ENCODE results near the gene ABCB1. TPM values are rescaled to one million over a fixed set of nuclear protein-coding genes. Genes with fewer than 3 reads are reported as not detected.

The ABCB1 gene
- total and polyA plus RNA-seq, 2 experiments from 2014 or later: 0.53 to 0.80 TPM

DNA sequence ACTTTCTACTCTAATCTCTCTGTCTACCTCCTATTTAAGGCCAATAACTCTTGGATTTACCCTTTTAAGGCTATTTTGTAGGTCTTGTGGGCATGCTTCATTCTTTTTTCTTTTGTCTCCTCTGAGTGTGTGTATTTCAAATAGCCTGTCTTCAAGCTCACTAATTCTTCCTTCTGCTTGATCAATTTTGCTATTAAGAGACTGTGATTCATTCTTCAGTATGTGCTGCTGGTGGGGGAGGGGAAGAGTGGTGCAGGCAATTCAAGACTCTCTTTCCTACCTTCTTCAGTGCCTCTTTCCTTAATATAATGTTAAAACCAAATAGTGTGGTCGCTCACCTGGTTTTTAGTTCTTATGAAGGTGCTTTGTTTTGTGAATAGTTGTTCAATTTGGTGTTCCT lies 20.0 kb downstream of the ABCB1 start:
- Histone ChIP-seq H3K36me3 (ENCODE audit: insufficient read depth) (no peaks in the 10 kb centered on the region), H2AFZ (peak overlapping the region; percentile 61; the same call in 1 of the 2 replicates), H3K4me1 (ENCODE audit: insufficient read depth) (no peaks in the 10 kb centered on the region), H3K9me2 (ENCODE audit: insufficient read depth) (no peaks in the 10 kb centered on the region), H3K79me2 (replicated peaks; ENCODE audit: insufficient read depth) (no peaks in the 10 kb centered on the region), H3F3A (replicated peaks; ENCODE audit: low read depth) (no peaks in the 10 kb centered on the region), H3K4me3 (no peak overlapping the region), H3K27me3 (ENCODE audit: insufficient read depth) (no peaks in the 10 kb centered on the region), H4K20me1 (replicated peaks; ENCODE audit: insufficient read depth) (no peaks in the 10 kb centered on the region), H3K4me2 (no peak overlapping the region), H3K27ac (ENCODE audit: low read depth) (no peak overlapping the region)
- no peaks in the 10 kb centered on the region for H3K9me3 Mint-ChIP-seq
- no peak for DNase-seq (ENCODE audit: low spot score)
- no peak overlapping the region; the same call in 1 of the 2 replicates for H3K27ac Mint-ChIP-seq
- peaks cover 8% of the 10 kb centered on the region; the same call in 2 of the 3 replicates for H3K4me1 Mint-ChIP-seq
- H3K36me3 Mint-ChIP-seq (ENCODE audit: low read depth): no peaks in the 10 kb centered on the region
- no peak overlapping the region for H3K4me3 Mint-ChIP-seq
- no peaks in the 10 kb centered on the region for H3K27me3 Mint-ChIP-seq (ENCODE audit: insufficient read depth, low read depth, poor library complexity)
- no peak for ATAC-seq
- TF ChIP-seq, protein P1, sequence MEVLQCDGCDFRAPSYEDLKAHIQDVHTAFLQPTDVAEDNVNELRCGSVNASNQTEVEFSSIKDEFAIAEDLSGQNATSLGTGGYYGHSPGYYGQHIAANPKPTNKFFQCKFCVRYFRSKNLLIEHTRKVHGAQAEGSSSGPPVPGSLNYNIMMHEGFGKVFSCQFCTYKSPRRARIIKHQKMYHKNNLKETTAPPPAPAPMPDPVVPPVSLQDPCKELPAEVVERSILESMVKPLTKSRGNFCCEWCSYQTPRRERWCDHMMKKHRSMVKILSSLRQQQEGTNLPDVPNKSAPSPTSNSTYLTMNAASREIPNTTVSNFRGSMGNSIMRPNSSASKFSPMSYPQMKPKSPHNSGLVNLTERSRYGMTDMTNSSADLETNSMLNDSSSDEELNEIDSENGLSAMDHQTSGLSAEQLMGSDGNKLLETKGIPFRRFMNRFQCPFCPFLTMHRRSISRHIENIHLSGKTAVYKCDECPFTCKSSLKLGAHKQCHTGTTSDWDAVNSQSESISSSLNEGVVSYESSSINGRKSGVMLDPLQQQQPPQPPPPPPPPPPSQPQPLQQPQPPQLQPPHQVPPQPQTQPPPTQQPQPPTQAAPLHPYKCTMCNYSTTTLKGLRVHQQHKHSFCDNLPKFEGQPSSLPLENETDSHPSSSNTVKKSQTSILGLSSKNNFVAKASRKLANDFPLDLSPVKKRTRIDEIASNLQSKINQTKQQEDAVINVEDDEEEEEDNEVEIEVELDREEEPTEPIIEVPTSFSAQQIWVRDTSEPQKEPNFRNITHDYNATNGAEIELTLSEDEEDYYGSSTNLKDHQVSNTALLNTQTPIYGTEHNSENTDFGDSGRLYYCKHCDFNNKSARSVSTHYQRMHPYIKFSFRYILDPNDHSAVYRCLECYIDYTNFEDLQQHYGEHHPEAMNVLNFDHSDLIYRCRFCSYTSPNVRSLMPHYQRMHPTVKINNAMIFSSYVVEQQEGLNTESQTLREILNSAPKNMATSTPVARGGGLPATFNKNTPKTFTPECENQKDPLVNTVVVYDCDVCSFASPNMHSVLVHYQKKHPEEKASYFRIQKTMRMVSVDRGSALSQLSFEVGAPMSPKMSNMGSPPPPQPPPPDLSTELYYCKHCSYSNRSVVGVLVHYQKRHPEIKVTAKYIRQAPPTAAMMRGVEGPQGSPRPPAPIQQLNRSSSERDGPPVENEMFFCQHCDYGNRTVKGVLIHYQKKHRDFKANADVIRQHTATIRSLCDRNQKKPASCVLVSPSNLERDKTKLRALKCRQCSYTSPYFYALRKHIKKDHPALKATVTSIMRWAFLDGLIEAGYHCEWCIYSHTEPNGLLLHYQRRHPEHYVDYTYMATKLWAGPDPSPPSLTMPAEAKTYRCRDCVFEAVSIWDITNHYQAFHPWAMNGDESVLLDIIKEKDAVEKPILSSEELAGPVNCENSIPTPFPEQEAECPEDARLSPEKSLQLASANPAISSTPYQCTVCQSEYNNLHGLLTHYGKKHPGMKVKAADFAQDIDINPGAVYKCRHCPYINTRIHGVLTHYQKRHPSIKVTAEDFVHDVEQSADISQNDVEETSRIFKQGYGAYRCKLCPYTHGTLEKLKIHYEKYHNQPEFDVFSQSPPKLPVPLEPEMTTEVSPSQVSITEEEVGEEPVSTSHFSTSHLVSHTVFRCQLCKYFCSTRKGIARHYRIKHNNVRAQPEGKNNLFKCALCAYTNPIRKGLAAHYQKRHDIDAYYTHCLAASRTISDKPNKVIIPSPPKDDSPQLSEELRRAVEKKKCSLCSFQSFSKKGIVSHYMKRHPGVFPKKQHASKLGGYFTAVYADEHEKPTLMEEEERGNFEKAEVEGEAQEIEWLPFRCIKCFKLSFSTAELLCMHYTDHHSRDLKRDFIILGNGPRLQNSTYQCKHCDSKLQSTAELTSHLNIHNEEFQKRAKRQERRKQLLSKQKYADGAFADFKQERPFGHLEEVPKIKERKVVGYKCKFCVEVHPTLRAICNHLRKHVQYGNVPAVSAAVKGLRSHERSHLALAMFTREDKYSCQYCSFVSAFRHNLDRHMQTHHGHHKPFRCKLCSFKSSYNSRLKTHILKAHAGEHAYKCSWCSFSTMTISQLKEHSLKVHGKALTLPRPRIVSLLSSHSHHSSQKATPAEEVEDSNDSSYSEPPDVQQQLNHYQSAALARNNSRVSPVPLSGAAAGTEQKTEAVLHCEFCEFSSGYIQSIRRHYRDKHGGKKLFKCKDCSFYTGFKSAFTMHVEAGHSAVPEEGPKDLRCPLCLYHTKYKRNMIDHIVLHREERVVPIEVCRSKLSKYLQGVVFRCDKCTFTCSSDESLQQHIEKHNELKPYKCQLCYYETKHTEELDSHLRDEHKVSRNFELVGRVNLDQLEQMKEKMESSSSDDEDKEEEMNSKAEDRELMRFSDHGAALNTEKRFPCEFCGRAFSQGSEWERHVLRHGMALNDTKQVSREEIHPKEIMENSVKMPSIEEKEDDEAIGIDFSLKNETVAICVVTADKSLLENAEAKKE (CRISPR knock-in tag; IDR thresholded peaks at IDR 0.05): no peak
- TF ChIP-seq ZNF331 (CRISPR knock-in tag; IDR thresholded peaks at IDR 0.05; ENCODE audit: low read depth) (no peak), ZNF114 (CRISPR knock-in tag; IDR thresholded peaks at IDR 0.05) (no peak), CREB1 (CRISPR knock-in tag; IDR thresholded peaks at IDR 0.05; ENCODE audit: low read depth) (no peak), JUNB (IDR thresholded peaks at IDR 0.05; ENCODE audit: unreplicated experiment) (no peak), POLR2AphosphoS5 (IDR thresholded peaks at IDR 0.05; ENCODE audit: low read depth) (no peak), NANOG (IDR thresholded peaks at IDR 0.05; ENCODE audit: borderline replicate concordance) (no peak), STAT1 (IDR thresholded peaks at IDR 0.05; ENCODE audit: unreplicated experiment) (no peak), EZH2 (IDR thresholded peaks at IDR 0.05; ENCODE audit: low read depth, unreplicated experiment) (no peak), EZH2phosphoT487 (IDR thresholded peaks at IDR 0.05; ENCODE audit: unreplicated experiment) (no peak)
- TF ChIP-seq, protein P2, sequence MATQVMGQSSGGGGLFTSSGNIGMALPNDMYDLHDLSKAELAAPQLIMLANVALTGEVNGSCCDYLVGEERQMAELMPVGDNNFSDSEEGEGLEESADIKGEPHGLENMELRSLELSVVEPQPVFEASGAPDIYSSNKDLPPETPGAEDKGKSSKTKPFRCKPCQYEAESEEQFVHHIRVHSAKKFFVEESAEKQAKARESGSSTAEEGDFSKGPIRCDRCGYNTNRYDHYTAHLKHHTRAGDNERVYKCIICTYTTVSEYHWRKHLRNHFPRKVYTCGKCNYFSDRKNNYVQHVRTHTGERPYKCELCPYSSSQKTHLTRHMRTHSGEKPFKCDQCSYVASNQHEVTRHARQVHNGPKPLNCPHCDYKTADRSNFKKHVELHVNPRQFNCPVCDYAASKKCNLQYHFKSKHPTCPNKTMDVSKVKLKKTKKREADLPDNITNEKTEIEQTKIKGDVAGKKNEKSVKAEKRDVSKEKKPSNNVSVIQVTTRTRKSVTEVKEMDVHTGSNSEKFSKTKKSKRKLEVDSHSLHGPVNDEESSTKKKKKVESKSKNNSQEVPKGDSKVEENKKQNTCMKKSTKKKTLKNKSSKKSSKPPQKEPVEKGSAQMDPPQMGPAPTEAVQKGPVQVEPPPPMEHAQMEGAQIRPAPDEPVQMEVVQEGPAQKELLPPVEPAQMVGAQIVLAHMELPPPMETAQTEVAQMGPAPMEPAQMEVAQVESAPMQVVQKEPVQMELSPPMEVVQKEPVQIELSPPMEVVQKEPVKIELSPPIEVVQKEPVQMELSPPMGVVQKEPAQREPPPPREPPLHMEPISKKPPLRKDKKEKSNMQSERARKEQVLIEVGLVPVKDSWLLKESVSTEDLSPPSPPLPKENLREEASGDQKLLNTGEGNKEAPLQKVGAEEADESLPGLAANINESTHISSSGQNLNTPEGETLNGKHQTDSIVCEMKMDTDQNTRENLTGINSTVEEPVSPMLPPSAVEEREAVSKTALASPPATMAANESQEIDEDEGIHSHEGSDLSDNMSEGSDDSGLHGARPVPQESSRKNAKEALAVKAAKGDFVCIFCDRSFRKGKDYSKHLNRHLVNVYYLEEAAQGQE (IDR thresholded peaks at IDR 0.05; ENCODE audit: unreplicated experiment): no peak
- TF ChIP-seq, protein P3, sequence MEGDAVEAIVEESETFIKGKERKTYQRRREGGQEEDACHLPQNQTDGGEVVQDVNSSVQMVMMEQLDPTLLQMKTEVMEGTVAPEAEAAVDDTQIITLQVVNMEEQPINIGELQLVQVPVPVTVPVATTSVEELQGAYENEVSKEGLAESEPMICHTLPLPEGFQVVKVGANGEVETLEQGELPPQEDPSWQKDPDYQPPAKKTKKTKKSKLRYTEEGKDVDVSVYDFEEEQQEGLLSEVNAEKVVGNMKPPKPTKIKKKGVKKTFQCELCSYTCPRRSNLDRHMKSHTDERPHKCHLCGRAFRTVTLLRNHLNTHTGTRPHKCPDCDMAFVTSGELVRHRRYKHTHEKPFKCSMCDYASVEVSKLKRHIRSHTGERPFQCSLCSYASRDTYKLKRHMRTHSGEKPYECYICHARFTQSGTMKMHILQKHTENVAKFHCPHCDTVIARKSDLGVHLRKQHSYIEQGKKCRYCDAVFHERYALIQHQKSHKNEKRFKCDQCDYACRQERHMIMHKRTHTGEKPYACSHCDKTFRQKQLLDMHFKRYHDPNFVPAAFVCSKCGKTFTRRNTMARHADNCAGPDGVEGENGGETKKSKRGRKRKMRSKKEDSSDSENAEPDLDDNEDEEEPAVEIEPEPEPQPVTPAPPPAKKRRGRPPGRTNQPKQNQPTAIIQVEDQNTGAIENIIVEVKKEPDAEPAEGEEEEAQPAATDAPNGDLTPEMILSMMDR (conservative IDR thresholded peaks at IDR 0.05; ENCODE audit: low read depth in 2 of 2): no peak
- TF ChIP-seq, protein P4, sequence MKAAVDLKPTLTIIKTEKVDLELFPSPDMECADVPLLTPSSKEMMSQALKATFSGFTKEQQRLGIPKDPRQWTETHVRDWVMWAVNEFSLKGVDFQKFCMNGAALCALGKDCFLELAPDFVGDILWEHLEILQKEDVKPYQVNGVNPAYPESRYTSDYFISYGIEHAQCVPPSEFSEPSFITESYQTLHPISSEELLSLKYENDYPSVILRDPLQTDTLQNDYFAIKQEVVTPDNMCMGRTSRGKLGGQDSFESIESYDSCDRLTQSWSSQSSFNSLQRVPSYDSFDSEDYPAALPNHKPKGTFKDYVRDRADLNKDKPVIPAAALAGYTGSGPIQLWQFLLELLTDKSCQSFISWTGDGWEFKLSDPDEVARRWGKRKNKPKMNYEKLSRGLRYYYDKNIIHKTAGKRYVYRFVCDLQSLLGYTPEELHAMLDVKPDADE (IDR thresholded peaks at IDR 0.05): no peak

All from GM23338 (cell line).